GM13977 (cell line): ENCODE data around the gene OTOGL.

Experiments used
- DNase-seq: peaks from one replicate; pipeline ENCODE4 v3.0.0; 2012; ENCODE audit warnings: low spot score
- CTCF ChIP-seq: IDR thresholded peaks from 2 replicates; pipeline ENCODE4 v1.5.1; 2012; ENCODE audit warnings: mild to moderate bottlenecking, control low read depth; ENCODE audit not compliant: insufficient read depth; ENCODE audit errors: extremely low read depth, missing control alignments
- in situ Hi-C: fragments of 300-500 bp; cut with MboI; formaldehyde crosslinking; loops from one replicate; pipeline ENCODE4 v1.12.0; 2022; ENCODE audit warnings: low sequenced_read_pairs, low pct_unique_long_range_greater_than_20kb, mixed read lengths, inconsistent platforms; ENCODE audit not compliant: unreplicated experiment

Gene OTOGL

DNA sequence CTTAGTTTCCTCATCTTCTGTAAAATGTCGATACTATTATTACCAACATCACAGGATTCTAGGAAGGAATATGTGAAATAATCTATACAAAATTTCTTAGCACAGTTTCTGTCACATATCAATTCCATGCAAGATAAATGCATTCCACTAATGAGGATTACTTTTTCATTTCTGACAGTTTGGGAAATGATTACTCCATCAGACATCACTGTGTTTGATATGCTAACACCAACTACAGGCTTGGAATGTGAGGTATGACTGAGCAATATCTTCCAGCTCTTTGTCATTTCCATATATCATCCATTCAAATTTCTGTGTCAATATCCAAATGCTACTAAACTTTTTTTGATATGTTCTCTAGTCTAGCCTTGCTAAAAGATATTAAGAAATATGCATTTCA is 233.5 kb downstream of the OTOGL start:
- TF ChIP-seq CTCF = no peak
- in situ Hi-C loops = no loop called here
- DNase-seq = no peak

DNA sequence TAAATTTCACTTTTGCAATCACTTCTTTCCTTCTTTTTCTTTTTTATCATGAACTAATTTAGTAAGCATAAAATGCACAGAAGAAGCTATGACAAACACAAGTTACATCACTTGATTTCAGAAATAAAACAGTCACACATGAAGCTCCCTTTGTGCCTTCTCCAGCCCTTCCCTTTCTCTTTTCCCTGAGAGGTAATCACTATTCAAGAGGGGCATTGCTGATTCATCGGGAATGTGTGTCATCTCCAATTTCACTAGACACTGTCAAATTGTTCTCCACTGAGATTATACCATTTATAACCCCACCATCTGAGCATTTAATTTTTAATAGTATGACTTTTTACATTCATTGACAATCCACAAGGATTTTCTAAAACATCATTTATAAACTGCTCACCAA is 253.1 kb downstream of the OTOGL start:
- DNase-seq = no peak
- TF ChIP-seq CTCF = no peak
- in situ Hi-C loops = no loop called here

GRCh38 chr12:80353254-80353653 is 253.9 kb downstream of the OTOGL start:
- no peak for DNase-seq
- in situ Hi-C loops = no loop called here
- TF ChIP-seq CTCF = no peak

DNA sequence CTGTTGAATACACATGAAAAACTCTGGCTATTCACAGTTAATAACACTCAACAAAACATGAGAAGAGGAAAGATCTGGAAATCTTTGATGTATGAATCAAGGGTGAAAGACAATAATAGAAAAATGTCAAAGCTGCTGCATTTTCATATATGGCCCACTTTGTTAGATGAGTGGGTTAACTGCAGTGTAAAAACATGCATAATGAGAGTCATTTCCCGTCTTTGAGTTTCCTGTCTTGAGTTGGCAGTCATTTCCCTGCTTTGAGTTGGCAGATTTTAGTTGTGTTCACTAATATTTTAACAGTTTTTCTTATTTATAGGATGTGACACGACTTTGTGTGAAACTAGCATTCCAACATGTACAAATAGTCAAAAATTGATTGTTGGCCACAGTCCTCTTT is 256.8 kb downstream of the OTOGL start:
- in situ Hi-C loops = no loop called here
- DNase-seq = no peak
- no peak for TF ChIP-seq CTCF

GRCh38 chr12:80359703-80360102 is 260.4 kb downstream of the OTOGL start:
- no peak for DNase-seq
- in situ Hi-C loops = no loop called here
- TF ChIP-seq CTCF = no peak

DNA sequence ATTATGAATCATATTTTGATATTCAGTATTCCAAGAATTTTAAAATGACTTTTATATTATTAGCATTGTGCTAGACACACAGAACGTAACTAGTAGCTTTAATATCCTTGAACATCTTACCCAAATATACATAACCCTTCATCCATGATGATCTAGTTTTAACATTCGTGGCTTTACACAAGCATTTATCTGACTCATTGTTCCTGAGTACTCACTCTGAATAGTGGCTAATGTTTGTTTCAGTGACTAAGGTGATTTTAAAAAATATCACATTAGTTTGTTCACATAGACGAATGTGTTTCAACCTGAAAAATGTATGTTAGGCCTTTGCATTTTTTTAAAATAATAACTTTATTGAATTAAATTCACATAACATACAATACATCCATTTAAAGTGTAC is 264.7 kb downstream of the OTOGL start:
- in situ Hi-C loops = no loop called here
- no peak for DNase-seq
- TF ChIP-seq CTCF = no peak

DNA sequence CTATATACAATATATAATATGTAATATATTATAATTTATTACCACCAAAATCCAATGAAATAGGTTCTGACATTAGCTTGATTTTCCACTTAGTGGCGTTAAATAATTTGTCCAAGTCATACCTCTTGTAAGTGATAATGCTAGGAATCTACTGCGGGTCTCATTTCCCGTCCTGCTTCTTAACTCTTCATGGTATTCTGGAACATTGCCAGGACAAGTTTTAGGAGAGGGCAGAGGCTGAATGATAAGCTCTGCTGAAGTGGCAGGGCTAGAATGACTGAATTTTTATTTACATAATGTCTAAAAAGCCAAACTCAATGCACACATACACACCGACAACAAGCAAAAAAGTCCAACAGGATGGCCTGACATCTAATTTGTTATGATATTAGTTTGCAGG is 274.3 kb downstream of the OTOGL start:
- DNase-seq = no peak
- in situ Hi-C loops = no loop called here
- TF ChIP-seq CTCF = no peak
